GM12864 (cell line): Measurements from ENCODE around the gene BANF1.
"Not testable (repeated sequence)": the region's sequence is repeated elsewhere in the genome, so short reads cannot be mapped to it uniquely, and the experiment has no call there.

Experiments used
- DNase-seq: peaks from one replicate; pipeline ENCODE4 v3.0.0-alpha.2; 2011; ENCODE audit warnings: low read depth
- H3K4me3 ChIP-seq: 2 replicates; pipeline ENCODE4 v1.5.1; 2011; ENCODE audit warnings: mild to moderate bottlenecking, low read depth, low read length, control low read depth
- CTCF ChIP-seq: IDR thresholded peaks from 2 replicates; pipeline ENCODE4 v1.5.1; 2011; ENCODE audit warnings: low read depth, mild to moderate bottlenecking, moderate library complexity, low read length, control low read depth, inconsistent platforms; ENCODE audit errors: missing control alignments

The BANF1 gene

GRCh38 chr11:66015936-66016792, 13.9 kb downstream of the BANF1 start:
- no peak overlapping the region for H3K4me3 ChIP-seq
- DNase-seq: no peak
- TF ChIP-seq CTCF: no peak

- TF ChIP-seq CTCF: no peak
- no peak overlapping the region for H3K4me3 ChIP-seq
- DNase-seq: no peak
These were observed 14.5 kb downstream of the BANF1 start for GRCh38 chr11:66016793-66017177.

GRCh38 chr11:66017321-66017720, 15.0 kb downstream of the BANF1 start:
- no peak for DNase-seq
- TF ChIP-seq CTCF: no peak
- H3K4me3 ChIP-seq: no peak overlapping the region

- H3K4me3 ChIP-seq: no peak overlapping the region
- TF ChIP-seq CTCF: no peak
These were observed 17.9 kb downstream of the BANF1 start for GRCh38 chr11:66020212-66020611.

GRCh38 chr11:66020618-66021357, 18.5 kb downstream of the BANF1 start:
- H3K4me3 ChIP-seq: no peak overlapping the region
- no peak for DNase-seq
- no peak for TF ChIP-seq CTCF

More at GRCh38 chr11:66020212-66020611, 17.9 kb downstream of the BANF1 start:
- no peak for DNase-seq

GRCh38 chr11:66022401-66023185, 20.3 kb downstream of the BANF1 start:
- H3K4me3 ChIP-seq: no peak overlapping the region
- no peak for DNase-seq
- peak; percentile 90 for TF ChIP-seq CTCF

- not testable (repeated sequence) for DNase-seq, H3K4me3 ChIP-seq
These were observed 20.8 kb downstream of the BANF1 start for GRCh38 chr11:66023186-66023440.
